ENCODE data around the gene TXNDC11.

Gene TXNDC11

DNA sequence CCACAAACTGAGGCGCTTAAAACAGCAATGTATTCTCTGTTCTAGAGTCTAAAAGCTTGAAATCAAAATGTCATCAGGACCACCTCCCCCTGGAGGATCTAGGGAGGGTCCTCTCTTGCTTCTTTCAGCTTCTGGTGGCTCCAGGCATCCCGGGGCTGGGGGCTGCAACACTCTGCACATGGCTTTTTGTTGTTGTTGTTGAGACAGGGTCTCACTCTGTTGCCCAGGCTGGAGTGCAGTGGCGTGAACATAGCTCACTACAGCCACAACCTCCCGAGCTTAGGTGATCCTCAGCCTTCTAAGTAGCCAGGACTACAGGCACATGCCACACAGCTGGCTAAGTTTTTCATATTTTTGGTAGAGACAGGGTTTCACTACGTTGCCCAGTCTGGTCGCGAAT lies 111.4 kb downstream of the TXNDC11 start:
- no peak overlapping the region for H3K27ac ChIP-seq (replicated peaks)
- TF ChIP-seq, protein P1, sequence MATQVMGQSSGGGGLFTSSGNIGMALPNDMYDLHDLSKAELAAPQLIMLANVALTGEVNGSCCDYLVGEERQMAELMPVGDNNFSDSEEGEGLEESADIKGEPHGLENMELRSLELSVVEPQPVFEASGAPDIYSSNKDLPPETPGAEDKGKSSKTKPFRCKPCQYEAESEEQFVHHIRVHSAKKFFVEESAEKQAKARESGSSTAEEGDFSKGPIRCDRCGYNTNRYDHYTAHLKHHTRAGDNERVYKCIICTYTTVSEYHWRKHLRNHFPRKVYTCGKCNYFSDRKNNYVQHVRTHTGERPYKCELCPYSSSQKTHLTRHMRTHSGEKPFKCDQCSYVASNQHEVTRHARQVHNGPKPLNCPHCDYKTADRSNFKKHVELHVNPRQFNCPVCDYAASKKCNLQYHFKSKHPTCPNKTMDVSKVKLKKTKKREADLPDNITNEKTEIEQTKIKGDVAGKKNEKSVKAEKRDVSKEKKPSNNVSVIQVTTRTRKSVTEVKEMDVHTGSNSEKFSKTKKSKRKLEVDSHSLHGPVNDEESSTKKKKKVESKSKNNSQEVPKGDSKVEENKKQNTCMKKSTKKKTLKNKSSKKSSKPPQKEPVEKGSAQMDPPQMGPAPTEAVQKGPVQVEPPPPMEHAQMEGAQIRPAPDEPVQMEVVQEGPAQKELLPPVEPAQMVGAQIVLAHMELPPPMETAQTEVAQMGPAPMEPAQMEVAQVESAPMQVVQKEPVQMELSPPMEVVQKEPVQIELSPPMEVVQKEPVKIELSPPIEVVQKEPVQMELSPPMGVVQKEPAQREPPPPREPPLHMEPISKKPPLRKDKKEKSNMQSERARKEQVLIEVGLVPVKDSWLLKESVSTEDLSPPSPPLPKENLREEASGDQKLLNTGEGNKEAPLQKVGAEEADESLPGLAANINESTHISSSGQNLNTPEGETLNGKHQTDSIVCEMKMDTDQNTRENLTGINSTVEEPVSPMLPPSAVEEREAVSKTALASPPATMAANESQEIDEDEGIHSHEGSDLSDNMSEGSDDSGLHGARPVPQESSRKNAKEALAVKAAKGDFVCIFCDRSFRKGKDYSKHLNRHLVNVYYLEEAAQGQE (IDR thresholded peaks at IDR 0.05; ENCODE audit: insufficient replicate concordance, low read depth) = no peak
- no peak for TF ChIP-seq GABPA (IDR thresholded peaks at IDR 0.05; ENCODE audit: low read depth)
- no peak for TF ChIP-seq SPI1 (IDR thresholded peaks at IDR 0.05; ENCODE audit: borderline replicate concordance, low read depth)
- TF ChIP-seq, protein P2, sequence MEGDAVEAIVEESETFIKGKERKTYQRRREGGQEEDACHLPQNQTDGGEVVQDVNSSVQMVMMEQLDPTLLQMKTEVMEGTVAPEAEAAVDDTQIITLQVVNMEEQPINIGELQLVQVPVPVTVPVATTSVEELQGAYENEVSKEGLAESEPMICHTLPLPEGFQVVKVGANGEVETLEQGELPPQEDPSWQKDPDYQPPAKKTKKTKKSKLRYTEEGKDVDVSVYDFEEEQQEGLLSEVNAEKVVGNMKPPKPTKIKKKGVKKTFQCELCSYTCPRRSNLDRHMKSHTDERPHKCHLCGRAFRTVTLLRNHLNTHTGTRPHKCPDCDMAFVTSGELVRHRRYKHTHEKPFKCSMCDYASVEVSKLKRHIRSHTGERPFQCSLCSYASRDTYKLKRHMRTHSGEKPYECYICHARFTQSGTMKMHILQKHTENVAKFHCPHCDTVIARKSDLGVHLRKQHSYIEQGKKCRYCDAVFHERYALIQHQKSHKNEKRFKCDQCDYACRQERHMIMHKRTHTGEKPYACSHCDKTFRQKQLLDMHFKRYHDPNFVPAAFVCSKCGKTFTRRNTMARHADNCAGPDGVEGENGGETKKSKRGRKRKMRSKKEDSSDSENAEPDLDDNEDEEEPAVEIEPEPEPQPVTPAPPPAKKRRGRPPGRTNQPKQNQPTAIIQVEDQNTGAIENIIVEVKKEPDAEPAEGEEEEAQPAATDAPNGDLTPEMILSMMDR (IDR thresholded peaks at IDR 0.05; ENCODE audit: insufficient read depth, low read length) = no peak
- TF ChIP-seq POLR2AphosphoS5 (IDR thresholded peaks at IDR 0.05; ENCODE audit: low read depth) = no peak
- no peak for DNase-seq (ENCODE audit: low read depth in 1 of 2, low spot score in 1 of 2)

DNA sequence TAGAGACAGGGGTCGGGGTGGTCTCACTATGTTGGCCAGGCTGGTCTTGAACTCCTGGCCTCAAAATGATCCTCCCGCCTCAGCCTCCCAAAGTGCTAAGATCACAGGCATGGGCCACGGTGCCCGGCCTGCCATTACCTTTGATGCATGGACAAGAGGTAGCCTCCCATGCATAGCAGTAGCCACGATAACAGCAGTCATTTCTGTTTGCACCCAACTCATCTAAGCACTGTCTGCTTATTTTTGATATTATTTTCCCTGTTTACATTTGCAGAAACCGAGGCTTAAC lies 111.9 kb downstream of the TXNDC11 start:
- H3K27ac ChIP-seq (replicated peaks) = no peak overlapping the region
- H3K27me3 ChIP-seq (ENCODE audit: insufficient read depth, poor library complexity, severe bottlenecking) = no peaks in the 10 kb centered on the region
- DNase-seq (ENCODE audit: low read depth in 1 of 2, low spot score in 1 of 2) = no peak
- no peak overlapping the region for H3K4me3 ChIP-seq (replicated peaks; ENCODE audit: insufficient read depth, low read length)
- TF ChIP-seq SPI1 (IDR thresholded peaks at IDR 0.05; ENCODE audit: borderline replicate concordance, low read depth) (no peak), POLR2AphosphoS5 (IDR thresholded peaks at IDR 0.05; ENCODE audit: low read depth) (no peak), GABPA (IDR thresholded peaks at IDR 0.05; ENCODE audit: low read depth) (no peak)
- TF ChIP-seq, protein P1 (IDR thresholded peaks at IDR 0.05; ENCODE audit: insufficient replicate concordance, low read depth) = no peak
- TF ChIP-seq, protein P2 (IDR thresholded peaks at IDR 0.05; ENCODE audit: insufficient read depth, low read length) = no peak

More for the DNA sequence above, 111.4 kb downstream of the TXNDC11 start:
- Histone ChIP-seq H3K27me3 (ENCODE audit: insufficient read depth, poor library complexity, severe bottlenecking) (no peaks in the 10 kb centered on the region), H3K4me3 (replicated peaks; ENCODE audit: insufficient read depth, low read length) (no peak overlapping the region)

DNA sequence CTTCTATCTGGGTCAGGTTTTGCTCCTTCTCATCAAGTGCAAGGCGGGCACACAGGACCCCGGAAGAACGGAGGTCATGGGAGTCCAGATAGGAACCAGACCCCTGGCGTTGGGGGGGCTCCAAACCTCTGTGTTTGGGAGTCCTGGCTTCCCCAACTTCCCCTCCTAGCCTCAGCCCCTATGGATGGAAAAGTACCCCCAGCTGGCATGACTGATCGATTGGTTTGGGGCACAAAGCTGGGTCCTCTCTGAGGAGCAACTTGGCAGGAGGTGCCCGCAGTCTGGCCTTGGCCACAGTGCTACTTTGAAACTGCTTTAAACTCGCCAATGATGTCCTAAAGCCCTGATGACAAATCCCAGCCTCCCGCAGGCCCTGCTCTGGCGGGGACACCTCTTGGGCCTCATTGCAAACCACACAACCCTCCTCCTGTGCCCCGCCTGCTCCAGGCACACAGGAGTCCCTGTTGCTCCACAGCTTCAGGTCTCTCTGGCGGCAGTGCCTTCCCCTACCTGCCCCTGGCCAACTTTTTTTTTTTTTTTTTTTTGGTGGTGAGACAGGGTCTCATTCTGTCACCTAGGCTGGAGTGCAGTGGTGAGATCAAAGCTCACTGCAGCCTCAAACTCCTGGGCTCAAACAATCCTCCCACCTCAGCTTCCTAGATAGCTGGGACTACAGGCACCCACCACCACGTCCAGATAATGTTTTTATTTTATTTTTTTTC lies 112.5 kb downstream of the TXNDC11 start:
- no peak overlapping the region for H3K4me3 ChIP-seq (replicated peaks; ENCODE audit: insufficient read depth, low read length)
- peak overlapping the region; percentile 43 for H3K27ac ChIP-seq (replicated peaks)
- H3K27me3 ChIP-seq (ENCODE audit: insufficient read depth, poor library complexity, severe bottlenecking) = no peaks in the 10 kb centered on the region
- DNase-seq (ENCODE audit: low read depth in 1 of 2, low spot score in 1 of 2) = peak in 1 of 2 experiments; percentile 65
- TF ChIP-seq GABPA (IDR thresholded peaks at IDR 0.05; ENCODE audit: low read depth) = no peak
- TF ChIP-seq, protein P2 (IDR thresholded peaks at IDR 0.05; ENCODE audit: insufficient read depth, low read length) = no peak
- TF ChIP-seq SPI1 (IDR thresholded peaks at IDR 0.05; ENCODE audit: borderline replicate concordance, low read depth) = no peak
- no peak for TF ChIP-seq POLR2AphosphoS5 (IDR thresholded peaks at IDR 0.05; ENCODE audit: low read depth)
- TF ChIP-seq, protein P1 (IDR thresholded peaks at IDR 0.05; ENCODE audit: insufficient replicate concordance, low read depth) = no peak

All from HL-60 (cell line).